WTC11 (cell line): ENCODE results near the gene ARHGAP32. TPM values are rescaled to one million over a fixed set of nuclear protein-coding genes. Genes with fewer than 3 reads are reported as not detected.

Experiments used
- ATAC-seq: fragments of 200-7000 bp; cut with Tn5 transposase; 2 replicates; pipeline ENCODE4 v1.10.0; 2021; ENCODE audit warnings: mild to moderate bottlenecking, moderate library complexity
- CTCF ChIA-PET: fragments of 300-600 bp; sonication (Branson Sonifier 250); formaldehyde crosslinking; loops from one replicate; lab custom pipeline; 2021; ENCODE audit warnings: antibody characterized with exemption; lab: Charles Lee
- POLR2A ChIA-PET: fragments of 350-600 bp; sonication (Branson Sonifier 250); formaldehyde crosslinking; loops from one replicate; lab custom pipeline; 2021; ENCODE audit warnings: antibody characterized with exemption; lab: Charles Lee
- DNase-seq: peaks from one replicate; pipeline ENCODE4 v3.0.0; 2021; ENCODE audit warnings: low spot score
- H3K27ac Mint-ChIP-seq: 2 replicates; pipeline ENCODE4 v1.8.0; 2021; ENCODE audit warnings: mixed read lengths
- H3K27me3 Mint-ChIP-seq: 2 replicates; pipeline ENCODE4 v1.8.0; 2021; ENCODE audit warnings: low read depth, mild to moderate bottlenecking, moderate library complexity, mixed read lengths
- H3K36me3 Mint-ChIP-seq: 2 replicates; pipeline ENCODE4 v1.8.0; 2021; ENCODE audit warnings: mixed read lengths
- H3K4me1 Mint-ChIP-seq: 2 replicates; pipeline ENCODE4 v1.8.0; 2022; ENCODE audit warnings: mixed read lengths
- H3K4me3 Mint-ChIP-seq: 2 replicates; pipeline ENCODE4 v1.8.0; 2021; ENCODE audit warnings: mild to moderate bottlenecking, moderate library complexity, mixed read lengths
- H3K9me3 Mint-ChIP-seq: 2 replicates; pipeline ENCODE4 v1.8.0; 2021; ENCODE audit warnings: mixed read lengths
- CBFB ChIP-seq: sonication (generic); formaldehyde crosslinking; IDR thresholded peaks from 2 replicates; pipeline ENCODE4 v1.8.1; 2022; ENCODE audit warnings: mild to moderate bottlenecking, low read depth, missing genetic modification reagents
- CDX4 ChIP-seq: fragments of 250-450 bp; sonication (Bioruptor Pico); IDR thresholded peaks from 2 replicates; pipeline ENCODE4 v1.9.0; 2021; ENCODE audit warnings: moderate library complexity, mild to moderate bottlenecking, inconsistent platforms, borderline replicate concordance
- CREM ChIP-seq: sonication (generic); formaldehyde crosslinking; IDR thresholded peaks from 2 replicates; pipeline ENCODE4 v1.8.1; 2022; ENCODE audit warnings: mild to moderate bottlenecking, missing genetic modification reagents, moderate library complexity
- FOXP4 ChIP-seq: sonication (generic); formaldehyde crosslinking; IDR thresholded peaks from 2 replicates; pipeline ENCODE4 v1.8.0; 2022; ENCODE audit warnings: mild to moderate bottlenecking, missing genetic modification reagents
- GABPB1 ChIP-seq: sonication (generic); formaldehyde crosslinking; IDR thresholded peaks from 2 replicates; pipeline ENCODE4 v1.8.1; 2023; ENCODE audit warnings: mild to moderate bottlenecking, missing genetic modification reagents
- JAZF1 ChIP-seq: fragments of 250-450 bp; sonication (Bioruptor Pico); IDR thresholded peaks from 2 replicates; pipeline ENCODE4 v1.9.0; 2021; ENCODE audit warnings: moderate library complexity, mild to moderate bottlenecking, inconsistent platforms
- JUN ChIP-seq: sonication (generic); formaldehyde crosslinking; IDR thresholded peaks from 2 replicates; pipeline ENCODE4 v1.8.0; 2023; ENCODE audit warnings: mild to moderate bottlenecking, missing genetic modification reagents
- MAX ChIP-seq: sonication (generic); formaldehyde crosslinking; IDR thresholded peaks from 2 replicates; pipeline ENCODE4 v1.8.0; 2022; ENCODE audit warnings: mild to moderate bottlenecking, missing genetic modification reagents
- MYBL2 ChIP-seq: sonication (generic); formaldehyde crosslinking; IDR thresholded peaks from 2 replicates; pipeline ENCODE4 v1.8.1; 2023; ENCODE audit warnings: mild to moderate bottlenecking, moderate library complexity, missing genetic modification reagents
- NR1H2 ChIP-seq: sonication (generic); formaldehyde crosslinking; IDR thresholded peaks from 2 replicates; pipeline ENCODE4 v1.9.0; 2021; ENCODE audit warnings: mild to moderate bottlenecking, moderate library complexity, missing genetic modification reagents
- NR2C2 ChIP-seq: sonication (generic); formaldehyde crosslinking; IDR thresholded peaks from 2 replicates; pipeline ENCODE4 v1.8.0; 2022; ENCODE audit warnings: mild to moderate bottlenecking, missing genetic modification reagents
- NR3C1 ChIP-seq: sonication (generic); formaldehyde crosslinking; conservative IDR thresholded peaks from 2 replicates; pipeline ENCODE4 v1.8.1; 2023; ENCODE audit warnings: low read depth, mild to moderate bottlenecking, missing genetic modification reagents
- SP1 ChIP-seq: sonication (generic); formaldehyde crosslinking; conservative IDR thresholded peaks from 2 replicates; pipeline ENCODE4 v1.8.1; 2022; ENCODE audit warnings: missing genetic modification reagents
- TEAD1 ChIP-seq: sonication (generic); formaldehyde crosslinking; IDR thresholded peaks from 2 replicates; pipeline ENCODE4 v1.8.0; 2022; ENCODE audit warnings: mild to moderate bottlenecking, missing genetic modification reagents
- TEAD4 ChIP-seq: sonication (generic); formaldehyde crosslinking; IDR thresholded peaks from 2 replicates; pipeline ENCODE4 v1.8.0; 2022; ENCODE audit warnings: mild to moderate bottlenecking, missing genetic modification reagents
- total RNA-seq: library from RNA; stranded (reverse); gene quantifications from 3 replicates; pipeline ENCODE4 v1.2.3, GENCODE V29; 2021
- TF ChIP-seq, protein P1 (sequence below): sonication (generic); formaldehyde crosslinking; conservative IDR thresholded peaks from 2 replicates; pipeline ENCODE4 v1.8.1; 2023; ENCODE audit warnings: mild to moderate bottlenecking, low read depth, missing genetic modification reagents, moderate library complexity
- TF ChIP-seq, protein P2 (sequence below): fragments of 250-450 bp; sonication (Bioruptor Pico); IDR thresholded peaks from 2 replicates; pipeline ENCODE4 v1.9.0; 2021; ENCODE audit warnings: mild to moderate bottlenecking
- TF ChIP-seq, protein P3 (sequence below): sonication (generic); formaldehyde crosslinking; IDR thresholded peaks from 2 replicates; pipeline ENCODE4 v1.8.1; 2022; ENCODE audit warnings: mild to moderate bottlenecking, missing genetic modification reagents, moderate library complexity, borderline replicate concordance
- TF ChIP-seq, protein P4 (sequence below): fragments of 250-450 bp; sonication (Bioruptor Pico); IDR thresholded peaks from 2 replicates; pipeline ENCODE4 v2.1.2; 2022; ENCODE audit warnings: mild to moderate bottlenecking, moderate library complexity
- TF ChIP-seq, protein P5 (sequence below): sonication (generic); formaldehyde crosslinking; IDR thresholded peaks from 2 replicates; pipeline ENCODE4 v1.8.1; 2022; ENCODE audit warnings: low read depth, mild to moderate bottlenecking, moderate library complexity, missing genetic modification reagents, borderline replicate concordance

Gene ARHGAP32
- total RNA-seq, 1 experiment from 2014 or later = 25.6 TPM

- POLR2A ChIA-PET = no interaction called here
- DNase-seq = no peak
These were observed 116.4 kb downstream of the ARHGAP32 start for GRCh38 chr11:129075757-129076156.

DNA sequence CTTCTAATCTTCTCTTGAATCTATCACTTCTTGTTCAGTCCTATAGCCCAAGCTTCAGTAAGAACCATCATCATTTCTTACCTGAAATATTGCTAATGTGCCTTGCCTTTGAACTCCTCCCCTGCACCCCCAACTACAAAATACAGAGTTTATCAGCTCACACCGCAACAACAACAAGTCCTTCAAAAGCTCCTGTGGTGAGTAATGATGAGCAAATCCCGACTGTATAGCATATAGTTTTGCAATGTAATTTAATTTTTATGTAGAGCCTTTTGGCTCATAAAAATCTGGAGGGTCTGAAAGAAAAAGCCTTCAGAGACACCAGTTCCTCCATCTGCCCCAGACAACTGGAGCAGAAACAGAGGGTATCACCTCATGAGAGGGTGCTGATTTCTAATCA is 124.7 kb downstream of the ARHGAP32 start:
- H3K4me1 Mint-ChIP-seq = no peaks in the 10 kb centered on the region
- no peaks in the 10 kb centered on the region for H3K9me3 Mint-ChIP-seq
- H3K27me3 Mint-ChIP-seq = no peaks in the 10 kb centered on the region
- ChIA-PET CTCF (no interaction called here), POLR2A (no interaction called here)
- no peak overlapping the region for H3K27ac Mint-ChIP-seq
- no peak overlapping the region for H3K4me3 Mint-ChIP-seq
- H3K36me3 Mint-ChIP-seq = no peaks in the 10 kb centered on the region
- ATAC-seq = no peak
- no peak for DNase-seq
- TF ChIP-seq, protein P1, sequence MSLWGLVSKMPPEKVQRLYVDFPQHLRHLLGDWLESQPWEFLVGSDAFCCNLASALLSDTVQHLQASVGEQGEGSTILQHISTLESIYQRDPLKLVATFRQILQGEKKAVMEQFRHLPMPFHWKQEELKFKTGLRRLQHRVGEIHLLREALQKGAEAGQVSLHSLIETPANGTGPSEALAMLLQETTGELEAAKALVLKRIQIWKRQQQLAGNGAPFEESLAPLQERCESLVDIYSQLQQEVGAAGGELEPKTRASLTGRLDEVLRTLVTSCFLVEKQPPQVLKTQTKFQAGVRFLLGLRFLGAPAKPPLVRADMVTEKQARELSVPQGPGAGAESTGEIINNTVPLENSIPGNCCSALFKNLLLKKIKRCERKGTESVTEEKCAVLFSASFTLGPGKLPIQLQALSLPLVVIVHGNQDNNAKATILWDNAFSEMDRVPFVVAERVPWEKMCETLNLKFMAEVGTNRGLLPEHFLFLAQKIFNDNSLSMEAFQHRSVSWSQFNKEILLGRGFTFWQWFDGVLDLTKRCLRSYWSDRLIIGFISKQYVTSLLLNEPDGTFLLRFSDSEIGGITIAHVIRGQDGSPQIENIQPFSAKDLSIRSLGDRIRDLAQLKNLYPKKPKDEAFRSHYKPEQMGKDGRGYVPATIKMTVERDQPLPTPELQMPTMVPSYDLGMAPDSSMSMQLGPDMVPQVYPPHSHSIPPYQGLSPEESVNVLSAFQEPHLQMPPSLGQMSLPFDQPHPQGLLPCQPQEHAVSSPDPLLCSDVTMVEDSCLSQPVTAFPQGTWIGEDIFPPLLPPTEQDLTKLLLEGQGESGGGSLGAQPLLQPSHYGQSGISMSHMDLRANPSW (CRISPR knock-in tag) = no peak
- TF ChIP-seq MAX (CRISPR knock-in tag) (no peak), NR1H2 (CRISPR knock-in tag) (no peak), CREM (CRISPR knock-in tag) (no peak), SP1 (CRISPR knock-in tag) (no peak), TEAD4 (CRISPR knock-in tag) (no peak), JAZF1 (CRISPR knock-in tag) (no peak), MYBL2 (CRISPR knock-in tag) (no peak), CBFB (no peak), NR2C2 (CRISPR knock-in tag) (no peak), CDX4 (no peak), JUN (CRISPR knock-in tag) (no peak)
- TF ChIP-seq, protein P2, sequence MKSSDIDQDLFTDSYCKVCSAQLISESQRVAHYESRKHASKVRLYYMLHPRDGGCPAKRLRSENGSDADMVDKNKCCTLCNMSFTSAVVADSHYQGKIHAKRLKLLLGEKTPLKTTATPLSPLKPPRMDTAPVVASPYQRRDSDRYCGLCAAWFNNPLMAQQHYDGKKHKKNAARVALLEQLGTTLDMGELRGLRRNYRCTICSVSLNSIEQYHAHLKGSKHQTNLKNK = no peak
- TF ChIP-seq, protein P3, sequence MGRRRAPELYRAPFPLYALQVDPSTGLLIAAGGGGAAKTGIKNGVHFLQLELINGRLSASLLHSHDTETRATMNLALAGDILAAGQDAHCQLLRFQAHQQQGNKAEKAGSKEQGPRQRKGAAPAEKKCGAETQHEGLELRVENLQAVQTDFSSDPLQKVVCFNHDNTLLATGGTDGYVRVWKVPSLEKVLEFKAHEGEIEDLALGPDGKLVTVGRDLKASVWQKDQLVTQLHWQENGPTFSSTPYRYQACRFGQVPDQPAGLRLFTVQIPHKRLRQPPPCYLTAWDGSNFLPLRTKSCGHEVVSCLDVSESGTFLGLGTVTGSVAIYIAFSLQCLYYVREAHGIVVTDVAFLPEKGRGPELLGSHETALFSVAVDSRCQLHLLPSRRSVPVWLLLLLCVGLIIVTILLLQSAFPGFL (CRISPR knock-in tag) = no peak
- TF ChIP-seq, protein P4, sequence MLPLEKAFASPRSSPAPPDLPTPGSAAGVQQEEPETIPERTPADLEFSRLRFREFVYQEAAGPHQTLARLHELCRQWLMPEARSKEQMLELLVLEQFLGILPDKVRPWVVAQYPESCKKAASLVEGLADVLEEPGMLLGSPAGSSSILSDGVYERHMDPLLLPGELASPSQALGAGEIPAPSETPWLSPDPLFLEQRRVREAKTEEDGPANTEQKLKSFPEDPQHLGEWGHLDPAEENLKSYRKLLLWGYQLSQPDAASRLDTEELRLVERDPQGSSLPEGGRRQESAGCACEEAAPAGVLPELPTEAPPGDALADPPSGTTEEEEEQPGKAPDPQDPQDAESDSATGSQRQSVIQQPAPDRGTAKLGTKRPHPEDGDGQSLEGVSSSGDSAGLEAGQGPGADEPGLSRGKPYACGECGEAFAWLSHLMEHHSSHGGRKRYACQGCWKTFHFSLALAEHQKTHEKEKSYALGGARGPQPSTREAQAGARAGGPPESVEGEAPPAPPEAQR (CRISPR knock-in tag) = no peak

More at GRCh38 chr11:129075757-129076156, 116.4 kb downstream of the ARHGAP32 start:
- H3K4me3 Mint-ChIP-seq = no peak overlapping the region
- peaks cover 17% of the 10 kb centered on the region for H3K4me1 Mint-ChIP-seq
- peaks cover 24% of the 10 kb centered on the region for H3K9me3 Mint-ChIP-seq
- ATAC-seq = no peak
- CTCF ChIA-PET = no interaction called here
- no peaks in the 10 kb centered on the region for H3K36me3 Mint-ChIP-seq
- H3K27me3 Mint-ChIP-seq = no peaks in the 10 kb centered on the region
- TF ChIP-seq FOXP4 (CRISPR knock-in tag) (no peak), NR3C1 (no peak), GABPB1 (no peak), TEAD1 (no peak)
- TF ChIP-seq, protein P3 (CRISPR knock-in tag) = no peak
- TF ChIP-seq, protein P5, sequence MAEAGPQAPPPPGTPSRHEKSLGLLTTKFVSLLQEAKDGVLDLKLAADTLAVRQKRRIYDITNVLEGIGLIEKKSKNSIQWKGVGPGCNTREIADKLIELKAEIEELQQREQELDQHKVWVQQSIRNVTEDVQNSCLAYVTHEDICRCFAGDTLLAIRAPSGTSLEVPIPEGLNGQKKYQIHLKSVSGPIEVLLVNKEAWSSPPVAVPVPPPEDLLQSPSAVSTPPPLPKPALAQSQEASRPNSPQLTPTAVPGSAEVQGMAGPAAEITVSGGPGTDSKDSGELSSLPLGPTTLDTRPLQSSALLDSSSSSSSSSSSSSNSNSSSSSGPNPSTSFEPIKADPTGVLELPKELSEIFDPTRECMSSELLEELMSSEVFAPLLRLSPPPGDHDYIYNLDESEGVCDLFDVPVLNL (CRISPR knock-in tag) = no peak
- H3K27ac Mint-ChIP-seq = no peak overlapping the region
